ENCODE results near the gene PRLH.
"Not testable (repeated sequence)": the region's sequence is repeated elsewhere in the genome, so short reads cannot be mapped to it uniquely, and the experiment has no call there.

PRLH gene

DNA sequence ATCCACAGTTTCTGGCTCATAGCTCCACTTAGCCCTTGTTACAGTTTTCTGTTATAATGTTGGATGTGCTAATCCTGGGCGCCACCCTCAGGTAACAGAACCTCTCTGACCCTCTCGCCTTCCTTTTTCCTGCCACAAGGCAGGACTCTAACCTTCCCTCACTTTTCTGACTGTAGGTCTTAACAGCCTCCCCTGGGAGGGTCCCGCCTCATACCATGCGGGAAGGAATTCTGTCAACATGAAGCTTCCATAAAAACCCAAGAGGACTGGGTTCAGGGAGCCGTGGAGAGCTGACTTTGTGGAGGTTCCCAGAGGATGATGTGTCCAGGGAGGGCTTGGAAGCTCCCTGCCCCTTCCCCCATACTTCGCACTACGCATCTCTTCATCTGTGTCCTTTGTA is 36.0 kb downstream of the PRLH start:
- no peak for DNase-seq

DNA sequence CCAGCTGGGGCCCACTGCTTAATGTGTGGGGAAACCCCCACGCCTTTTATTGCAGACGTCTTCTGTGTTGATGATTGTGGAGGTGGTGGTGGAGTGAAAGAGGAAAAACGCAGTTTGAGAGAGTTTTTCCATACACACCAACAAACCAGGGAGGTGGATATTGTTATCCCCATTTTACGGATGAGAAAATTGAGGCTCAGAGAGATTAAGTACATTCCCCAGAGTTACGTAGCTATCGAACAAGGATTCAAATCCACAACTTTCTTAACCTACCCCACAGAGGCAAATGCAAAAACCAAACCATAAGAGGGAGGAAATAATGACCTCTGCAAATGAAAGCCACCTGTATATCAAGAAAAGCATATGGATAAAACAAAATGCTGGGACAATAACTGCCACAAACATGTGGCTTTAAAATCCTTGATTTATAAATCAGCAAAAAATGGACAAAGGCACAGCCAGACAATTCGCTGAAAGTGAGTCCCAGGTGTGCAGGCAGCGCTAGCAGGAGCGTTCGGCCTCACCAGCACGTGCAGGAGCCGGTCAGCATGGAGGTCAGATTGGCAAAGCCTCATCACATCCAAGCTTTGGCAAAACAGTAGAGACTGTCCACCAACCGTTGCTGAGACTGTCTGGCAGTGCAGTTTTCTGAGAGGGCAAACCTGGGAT is 36.8 kb downstream of the PRLH start:
- no peak for DNase-seq

DNA sequence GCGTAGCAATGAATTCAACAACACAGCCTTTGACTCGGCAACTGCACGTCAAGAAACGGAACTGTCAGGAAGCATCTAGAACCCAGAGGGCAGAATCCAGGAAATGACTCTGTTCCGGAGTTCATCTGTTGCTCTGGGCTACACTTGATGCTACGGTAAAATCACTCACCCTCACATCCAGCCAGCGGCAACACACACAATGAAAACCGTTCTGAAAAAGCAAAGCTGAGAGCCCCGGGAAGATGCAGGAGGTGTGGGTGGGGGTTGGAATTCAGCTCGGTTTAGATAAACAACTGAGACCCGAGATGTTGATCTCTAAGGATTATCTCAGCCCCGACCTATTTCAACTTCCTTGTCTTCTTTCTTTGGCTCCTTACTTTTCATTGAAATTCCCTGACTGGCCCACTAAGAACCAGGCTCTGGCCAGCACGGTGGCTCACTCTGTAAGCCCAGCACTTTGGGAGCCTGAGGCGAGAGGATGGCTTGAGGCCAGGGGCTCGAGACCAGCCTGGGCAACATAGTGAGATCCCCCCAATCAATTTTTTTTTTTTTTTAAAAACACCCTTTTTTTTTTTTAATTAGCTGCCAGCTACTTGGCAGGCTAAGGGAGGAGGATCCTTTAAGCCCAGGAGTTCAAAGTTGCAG is 37.5 kb downstream of the PRLH start:
- peak; percentile 38 to 49 for DNase-seq

- DNase-seq = no peak
Observed at GRCh38 chr2:237604391-237604790, 38.0 kb downstream of the PRLH start.

GRCh38 chr2:237604960-237605359 is 38.6 kb downstream of the PRLH start:
- no peak for DNase-seq

DNA sequence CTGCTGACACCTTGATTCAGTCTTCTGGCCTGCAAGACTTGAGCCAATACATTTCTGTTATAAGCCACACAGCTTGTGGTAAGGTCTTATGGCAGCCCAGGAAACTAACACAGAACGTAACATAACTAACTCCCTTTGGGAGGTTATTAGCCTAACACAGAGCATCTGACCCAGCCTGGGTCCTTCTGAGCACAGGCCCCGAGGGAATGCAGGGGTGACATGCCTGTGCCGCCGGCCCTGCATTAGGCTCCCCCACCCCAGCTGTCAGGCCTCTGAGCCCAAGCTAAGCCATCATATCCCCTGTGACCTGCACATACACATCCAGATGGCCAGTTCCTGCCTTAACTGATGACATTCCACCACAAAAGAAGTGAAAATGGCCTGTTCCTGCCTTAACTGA is 40.1 kb downstream of the PRLH start:
- not testable (repeated sequence) for DNase-seq

- DNase-seq = no peak
Observed at GRCh38 chr2:237612527-237613357, 46.4 kb downstream of the PRLH start.

GRCh38 chr2:237613679-237614078 is 47.3 kb downstream of the PRLH start:
- DNase-seq = no peak

- no peak for DNase-seq
Observed at GRCh38 chr2:237614151-237614720, 47.9 kb downstream of the PRLH start.

DNA sequence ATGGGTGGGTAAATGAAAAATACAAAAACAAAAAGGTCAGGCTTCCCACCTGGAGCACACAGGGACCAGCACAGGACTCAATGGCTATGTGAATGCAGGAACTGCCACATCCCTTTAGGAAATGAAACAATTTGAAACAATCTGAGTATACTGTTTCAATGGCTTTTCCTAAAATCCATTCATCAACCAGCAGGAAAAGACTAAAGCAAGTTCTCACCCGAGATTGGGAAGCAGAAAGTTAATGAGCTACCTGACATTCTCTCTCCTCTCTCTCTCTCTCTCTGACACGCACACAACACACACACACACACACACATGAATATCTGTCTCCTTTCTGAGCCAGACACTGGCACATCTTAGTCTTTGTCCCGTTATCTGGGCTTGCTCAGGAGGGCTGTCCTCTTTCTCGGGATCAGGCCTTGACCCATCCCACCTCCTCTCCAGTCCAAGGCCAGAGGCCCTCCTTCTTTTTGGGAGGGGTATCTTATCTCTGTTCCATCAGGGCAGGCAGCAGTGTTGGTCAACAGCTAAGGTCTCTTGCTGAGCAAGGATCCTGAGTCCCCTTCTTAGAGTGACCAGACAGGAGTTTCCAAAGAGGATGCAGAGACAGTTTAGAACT is 49.4 kb downstream of the PRLH start:
- no peak for DNase-seq

- DNase-seq = no peak
Observed at GRCh38 chr2:237616373-237616733, 50.0 kb downstream of the PRLH start.
